SK-N-SH treated with all-trans-retinoic acid at 6 μM for 48 hours (cell line): ENCODE measurements around the gene CTNNA3.

ENCODE experiments used
- ATAC-seq: fragments of 200-7000 bp; cut with Tn5 transposase; 3 replicates; pipeline ENCODE4 v1.9.1; 2020; ENCODE audit warnings: mild to moderate bottlenecking, moderate library complexity
- ARNTL ChIP-seq: fragments of 450-650 bp; formaldehyde crosslinking; IDR thresholded peaks from 2 replicates; pipeline ENCODE4 v1.5.0; 2020; ENCODE audit warnings: low read depth, mild to moderate bottlenecking, moderate library complexity, borderline replicate concordance
- BACH2 ChIP-seq: fragments of 250-450 bp; sonication (Bioruptor Pico); IDR thresholded peaks from 2 replicates; pipeline ENCODE4 v1.9.0; 2021; ENCODE audit warnings: mild to moderate bottlenecking, borderline replicate concordance
- CREB5 ChIP-seq: fragments of 250-450 bp; sonication (Bioruptor Pico); IDR thresholded peaks from 2 replicates; pipeline ENCODE4 v1.5.1; 2020; ENCODE audit warnings: low read depth, mild to moderate bottlenecking, moderate library complexity
- CSRNP3 ChIP-seq: fragments of 250-450 bp; sonication (Bioruptor Pico); IDR thresholded peaks from 2 replicates; pipeline ENCODE4 v1.5.1; 2021; ENCODE audit warnings: mild to moderate bottlenecking, moderate library complexity
- ESRRG ChIP-seq: fragments of 250-450 bp; sonication (Bioruptor Pico); IDR thresholded peaks from 2 replicates; pipeline ENCODE4 v1.6.1; 2021; ENCODE audit warnings: mild to moderate bottlenecking
- ISL1 ChIP-seq: fragments of 250-450 bp; sonication (Bioruptor Pico); IDR thresholded peaks from 2 replicates; pipeline ENCODE4 v2.1.2; 2022; ENCODE audit warnings: mild to moderate bottlenecking, moderate library complexity
- OSR1 ChIP-seq: fragments of 250-450 bp; sonication (Bioruptor Pico); IDR thresholded peaks from 2 replicates; pipeline ENCODE4 v1.8.0; 2022; ENCODE audit warnings: moderate library complexity, mild to moderate bottlenecking, inconsistent platforms
- PATZ1 ChIP-seq: fragments of 250-450 bp; sonication (Bioruptor Pico); IDR thresholded peaks from 2 replicates; pipeline ENCODE4 v1.8.0; 2020; ENCODE audit warnings: mild to moderate bottlenecking, moderate library complexity, borderline replicate concordance
- POU6F1 ChIP-seq: fragments of 250-450 bp; sonication (Bioruptor Pico); IDR thresholded peaks from 2 replicates; pipeline ENCODE4 v1.8.0; 2021; ENCODE audit warnings: low read depth, mild to moderate bottlenecking, moderate library complexity, borderline replicate concordance
- PPARA ChIP-seq: fragments of 250-450 bp; sonication (Bioruptor Pico); IDR thresholded peaks from 2 replicates; pipeline ENCODE4 v1.5.0; 2020; ENCODE audit warnings: mild to moderate bottlenecking, borderline replicate concordance
- RARB ChIP-seq: fragments of 250-450 bp; sonication (Bioruptor Pico); IDR thresholded peaks from 2 replicates; pipeline ENCODE4 v1.8.0; 2021; ENCODE audit warnings: mild to moderate bottlenecking, moderate library complexity
- SNAI2 ChIP-seq: fragments of 250-450 bp; sonication (Bioruptor Pico); IDR thresholded peaks from 2 replicates; pipeline ENCODE4 v1.5.0; 2020; ENCODE audit warnings: mild to moderate bottlenecking, moderate library complexity
- TCF4 ChIP-seq: fragments of 250-450 bp; sonication (Bioruptor Pico); IDR thresholded peaks from 2 replicates; pipeline ENCODE4 v1.8.0; 2021; ENCODE audit warnings: mild to moderate bottlenecking, moderate library complexity, borderline replicate concordance
- TOX ChIP-seq: fragments of 250-450 bp; sonication (Bioruptor Pico); IDR thresholded peaks from 2 replicates; pipeline ENCODE4 v1.8.0; 2021; ENCODE audit warnings: mild to moderate bottlenecking, moderate library complexity, borderline replicate concordance
- TSHZ2 ChIP-seq: fragments of 250-450 bp; sonication (Bioruptor Pico); IDR thresholded peaks from 2 replicates; pipeline ENCODE4 v1.5.0; 2020; ENCODE audit warnings: mild to moderate bottlenecking, moderate library complexity
- ZC3H10 ChIP-seq: fragments of 250-450 bp; sonication (Bioruptor Pico); IDR thresholded peaks from 2 replicates; pipeline ENCODE4 v1.5.1; 2021; ENCODE audit warnings: mild to moderate bottlenecking, moderate library complexity
- ZNF565 ChIP-seq: fragments of 450-650 bp; formaldehyde crosslinking; conservative IDR thresholded peaks from 2 replicates; pipeline ENCODE4 v1.5.0; 2020; ENCODE audit warnings: low read depth, mild to moderate bottlenecking, moderate library complexity
- ZNF70 ChIP-seq: fragments of 450-650 bp; formaldehyde crosslinking; IDR thresholded peaks from 2 replicates; pipeline ENCODE4 v1.5.0; 2020; ENCODE audit warnings: mild to moderate bottlenecking, moderate library complexity
- ZNF8 ChIP-seq: fragments of 450-650 bp; formaldehyde crosslinking; IDR thresholded peaks from 2 replicates; pipeline ENCODE4 v1.5.0; 2020; ENCODE audit warnings: mild to moderate bottlenecking, moderate library complexity

Gene CTNNA3

GRCh38 chr10:67518043-67518442 lies 178.0 kb downstream of the CTNNA3 start (continued):
- no peak for TF ChIP-seq CSRNP3 (CRISPR knock-in tag)

- TF ChIP-seq SNAI2, result no peak
- no peak for TF ChIP-seq OSR1
- no peak for TF ChIP-seq TSHZ2
- TF ChIP-seq ISL1, result no peak
- TF ChIP-seq ZNF8, result no peak
- TF ChIP-seq CSRNP3 (CRISPR knock-in tag), result no peak
- ATAC-seq, result no peak
These were observed 189.3 kb downstream of the CTNNA3 start for GRCh38 chr10:67506757-67507091.

GRCh38 chr10:67506083-67506756 lies 189.8 kb downstream of the CTNNA3 start:
- ATAC-seq, result no peak
- TF ChIP-seq ARNTL (CRISPR knock-in tag), result no peak
- no peak for TF ChIP-seq ISL1
- TF ChIP-seq ZNF70 (CRISPR knock-in tag), result no peak
- TF ChIP-seq CREB5 (CRISPR knock-in tag), result no peak
- no peak for TF ChIP-seq TSHZ2
- no peak for TF ChIP-seq RARB (CRISPR knock-in tag)

- no peak for ATAC-seq
- no peak for TF ChIP-seq ZNF565 (CRISPR knock-in tag)
- TF ChIP-seq BACH2 (CRISPR knock-in tag), result no peak
- TF ChIP-seq ZC3H10, result no peak
- TF ChIP-seq TOX (CRISPR knock-in tag), result no peak
- no peak for TF ChIP-seq ARNTL (CRISPR knock-in tag)
- no peak for TF ChIP-seq ZNF8
- no peak for TF ChIP-seq ISL1
- no peak for TF ChIP-seq POU6F1 (CRISPR knock-in tag)
- no peak for TF ChIP-seq PATZ1 (CRISPR knock-in tag)
- no peak for TF ChIP-seq CREB5 (CRISPR knock-in tag)
- no peak for TF ChIP-seq TCF4
- no peak for TF ChIP-seq ESRRG (CRISPR knock-in tag)
- no peak for TF ChIP-seq OSR1
- no peak for TF ChIP-seq PPARA (CRISPR knock-in tag)
These were observed 203.5 kb downstream of the CTNNA3 start for GRCh38 chr10:67492317-67493019.
